Naive thymus-derived CD4-positive, alpha-beta T cell (primary cell): Measurements from ENCODE around the gene TGOLN2. TPM values are rescaled to one million over a fixed set of nuclear protein-coding genes. Genes with fewer than 3 reads are reported as not detected.
A peak's percentile ranks its signal among the peaks of the same experiment; 100 is the strongest.
"Not testable (repeated sequence)": the region's sequence is repeated elsewhere in the genome, so short reads cannot be mapped to it uniquely, and the experiment has no call there.

Experiments used
- ATAC-seq: fragments of 150-1000 bp; cut with Tn5 transposase; 2 replicates; pipeline ENCODE4 v1.10.0; 2021; ENCODE audit warnings: mild to moderate bottlenecking, moderate library complexity
- CTCF ChIA-PET: fragments of 350-600 bp; sonication (Branson Sonifier 250); formaldehyde crosslinking; loops from one replicate; lab custom pipeline; 2021; ENCODE audit warnings: antibody characterized with exemption; lab: Charles Lee
- POLR2A ChIA-PET: fragments of 350-600 bp; sonication (Branson Sonifier 250); formaldehyde crosslinking; loops from one replicate; lab custom pipeline; 2021; ENCODE audit warnings: antibody characterized with exemption, inconsistent platforms; lab: Charles Lee
- DNase-seq, 9 donors: peaks; one replicate each; pipeline versions ENCODE4 v3.0.0 to v3.0.0-alpha.2; 2020 to 2022; ENCODE audit warnings: mixed read lengths in 1 of 9
- H3K27ac ChIP-seq: one replicate; pipeline ENCODE4 v1.7.0; 2013; ENCODE audit warnings: mild to moderate bottlenecking, low read depth, low read length, moderate library complexity
- H3K27me3 ChIP-seq, 2 donors: one replicate each; pipeline ENCODE4 v1.7.0; 2013; ENCODE audit warnings: low read length in 2 of 2, mild to moderate bottlenecking in 2 of 2, moderate library complexity in 2 of 2; ENCODE audit not compliant: control insufficient read depth in 2 of 2, insufficient read depth in 2 of 2
- H3K36me3 ChIP-seq, 3 experiments: 1 replicate in 2 of 3; 2 replicates in 1 of 3; pipeline ENCODE4 v1.7.0; 2013; ENCODE audit warnings: low read length in 3 of 3, mild to moderate bottlenecking in 3 of 3, moderate library complexity in 1 of 3; ENCODE audit not compliant: insufficient read depth in 3 of 3, control insufficient read depth in 2 of 3
- H3K4me1 ChIP-seq, 2 donors: one replicate each; pipeline ENCODE4 v1.7.0; 2013; ENCODE audit warnings: low read length in 2 of 2, mild to moderate bottlenecking in 2 of 2, moderate library complexity in 1 of 2; ENCODE audit not compliant: control insufficient read depth in 2 of 2, insufficient read depth in 2 of 2
- H3K4me3 ChIP-seq: 2 replicates; pipeline ENCODE4 v1.7.0; 2013; ENCODE audit warnings: mild to moderate bottlenecking, low read length
- H3K9me3 ChIP-seq, 3 experiments: 1 replicate in 2 of 3; 2 replicates in 1 of 3; pipeline ENCODE4 v1.7.0; 2013; ENCODE audit warnings: low read length in 3 of 3; ENCODE audit not compliant: control insufficient read depth in 2 of 3
- H3K27ac Mint-ChIP-seq, 9 donors: one replicate each; pipeline ENCODE4 v1.8.0; 2020 to 2022; ENCODE audit warnings: mixed read lengths in 9 of 9, mild to moderate bottlenecking in 8 of 9, moderate library complexity in 5 of 9, inconsistent platforms in 2 of 9
- H3K27me3 Mint-ChIP-seq, 5 donors: one replicate each; pipeline ENCODE4 v1.8.0; 2021 to 2022; ENCODE audit warnings: mixed read lengths in 5 of 5, mild to moderate bottlenecking in 1 of 5
- H3K36me3 Mint-ChIP-seq, 5 donors: one replicate each; pipeline ENCODE4 v1.8.0; 2020 to 2022; ENCODE audit warnings: mixed read lengths in 5 of 5, mild to moderate bottlenecking in 3 of 5, inconsistent platforms in 1 of 5
- H3K4me1 Mint-ChIP-seq, 7 donors: one replicate each; pipeline ENCODE4 v1.8.0; 2020 to 2022; ENCODE audit warnings: mixed read lengths in 7 of 7, mild to moderate bottlenecking in 3 of 7, inconsistent platforms in 1 of 7
- H3K4me3 Mint-ChIP-seq, 10 donors: one replicate each; pipeline ENCODE4 v1.8.0; 2020 to 2022; ENCODE audit warnings: mild to moderate bottlenecking in 10 of 10, mixed read lengths in 10 of 10, moderate library complexity in 6 of 10, inconsistent platforms in 2 of 10
- H3K9me3 Mint-ChIP-seq, 11 donors: one replicate each; pipeline ENCODE4 v1.8.0; 2020 to 2022; ENCODE audit warnings: mixed read lengths in 11 of 11, mild to moderate bottlenecking in 4 of 11, inconsistent platforms in 1 of 11, moderate library complexity in 1 of 11
- intact Hi-C, 2 donors: fragments of 100-400 bp; cut with micrococcal nuclease; formaldehyde crosslinking; loops; one replicate each; pipeline ENCODE4 v1.15.1; 2023
- polyA plus RNA-seq, 2 donors: library from polyadenylated mRNA; unstranded; fragments of 300-500 nt; fragmentation: Illumina TruSeq; gene quantifications; one replicate each; pipeline ENCODE4 v1.2.3, GENCODE V29; 2021
- total RNA-seq, 6 experiments: library from RNA in 5 of 6; stranded (reverse) in 5 of 6; gene quantifications; 1 replicate in 5 of 6; 2 replicates in 1 of 6; pipeline ENCODE4 v1.2.3 and lab custom pipeline; 2021 to 2026

The TGOLN2 gene
- total and polyA plus RNA-seq, 7 experiments from 2014 or later = 75.7 to 200 (median 145) TPM

- no peak overlapping the region for H3K4me3 ChIP-seq
- no peaks in the 10 kb centered on the region for H3K9me3 ChIP-seq
- ATAC-seq = peak; percentile 64
- H3K36me3 ChIP-seq = peaks cover 25 to 80% (median 26%) of the 10 kb centered on the region in 3 experiments
- peaks cover 51 to 54% of the 10 kb centered on the region in 2 donors for H3K4me1 ChIP-seq
- Mint-ChIP-seq H3K4me1 (peaks cover 53 to 66% (median 61%) of the 10 kb centered on the region in 7 donors), H3K9me3 (no peaks in the 10 kb centered on the region), H3K27ac (peak overlapping the region in 8 of 9 donors; percentile 61 to 100 (median 90)), H3K36me3 (peaks cover 15 to 55% (median 48%) of the 10 kb centered on the region in 5 donors), H3K27me3 (no peaks in the 10 kb centered on the region), H3K4me3 (peak overlapping the region; percentile 13 to 100 (median 60))
- CTCF ChIA-PET = interaction anchor here (1.6 kb wide), 1 partner anchor 9 kb away, joined by 4 read pairs; no protein-coding TSS in a partner anchor
- POLR2A ChIA-PET = interaction anchor here (0.7 to 12.6 kb wide), 6 partner anchors 9 to 36 kb away, joined by 3 to 220 read pairs (median 8); partner anchors contain the start of genes ELMOD3, RETSAT and TGOLN2
- H3K27me3 ChIP-seq = no peaks in the 10 kb centered on the region
- H3K27ac ChIP-seq = peak overlapping the region; percentile 40
- DNase-seq = peak in 2 of 9 donors; percentile 33 to 37
- intact Hi-C loops = loop anchor here in 1 of 2 donors (1.0 kb wide), 1 partner anchor 8 kb away; no protein-coding TSS in a partner anchor
Observed at GRCh38 chr2:85318222-85319074, 9.3 kb downstream of the TGOLN2 start.

GRCh38 chr2:85315921-85316320 is 11.9 kb downstream of the TGOLN2 start:
- H3K27ac ChIP-seq, H3K27me3 ChIP-seq, ATAC-seq, intact Hi-C loops, H3K4me3 ChIP-seq, H3K9me3 ChIP-seq, H3K27me3 Mint-ChIP-seq, CTCF ChIA-PET, H3K9me3 Mint-ChIP-seq, DNase-seq, H3K4me3 Mint-ChIP-seq: not testable (repeated sequence)
- Histone ChIP-seq H3K4me1 (peaks cover 25 to 29% of the 10 kb centered on the region in 2 donors), H3K36me3 (peaks cover 5 to 57% (median 18%) of the 10 kb centered on the region in 3 experiments)
- Mint-ChIP-seq H3K27ac (peak overlapping the region in 2 of 9 donors; percentile 65 to 71), H3K4me1 (peaks cover 33 to 48% (median 37%) of the 10 kb centered on the region in 7 donors), H3K36me3 (peaks cover 15 to 40% (median 27%) of the 10 kb centered on the region in 5 donors)
- POLR2A ChIA-PET = interaction anchor here (12.6 kb wide), 1 partner anchor 9 kb away, joined by 220 read pairs; no protein-coding TSS in a partner anchor

DNA sequence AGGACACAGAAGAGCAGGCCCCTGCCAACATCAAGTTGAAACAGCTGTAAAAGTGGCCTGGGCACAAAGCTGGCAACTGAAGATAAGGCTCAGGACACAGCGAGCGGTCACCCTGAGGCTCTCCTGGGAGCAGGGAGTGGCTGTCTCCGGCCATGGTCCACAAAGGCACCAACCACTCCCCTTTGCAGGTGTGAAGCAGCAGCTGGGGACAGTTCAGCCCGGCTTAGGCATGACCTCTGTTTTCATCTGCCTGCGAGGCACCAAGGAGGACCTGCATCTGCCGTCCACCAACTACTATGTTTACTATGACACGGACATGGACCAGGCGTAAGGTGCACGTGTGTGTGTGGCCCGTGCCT is 12.9 kb downstream of the TGOLN2 start:
- ChIA-PET POLR2A (interaction anchor here (0.5 to 2.0 kb wide), 6 partner anchors 8 to 856 kb away, joined by 3 to 12 read pairs (median 4); partner anchors contain the start of genes ST3GAL5, SUCLG1 and TGOLN2), CTCF (no interaction called here)
- H3K4me3 Mint-ChIP-seq = no peak overlapping the region
- H3K27me3 ChIP-seq = no peaks in the 10 kb centered on the region
- intact Hi-C loops = no loop called here
- H3K9me3 Mint-ChIP-seq = no peaks in the 10 kb centered on the region
- peaks cover 5 to 32% (median 17%) of the 10 kb centered on the region in 5 donors for H3K36me3 Mint-ChIP-seq
- peaks cover 15 to 25% of the 10 kb centered on the region in 2 donors for H3K4me1 ChIP-seq
- no peak overlapping the region for H3K27ac ChIP-seq
- H3K27me3 Mint-ChIP-seq = no peaks in the 10 kb centered on the region
- no peak overlapping the region for H3K4me3 ChIP-seq
- ATAC-seq (no peak), DNase-seq (no peak)
- no peaks in the 10 kb centered on the region for H3K9me3 ChIP-seq
- peaks cover 27 to 46% (median 32%) of the 10 kb centered on the region in 7 donors for H3K4me1 Mint-ChIP-seq
- H3K36me3 ChIP-seq = peaks cover 0 to 47% (median 13%) of the 10 kb centered on the region in 3 experiments
- H3K27ac Mint-ChIP-seq = peak overlapping the region in 8 of 9 donors; percentile 3 to 71 (median 54)

GRCh38 chr2:85312404-85312803 is 15.4 kb downstream of the TGOLN2 start:
- H3K27me3 Mint-ChIP-seq = no peaks in the 10 kb centered on the region
- peaks cover 0 to 2% (median 0%) of the 10 kb centered on the region in 11 donors for H3K9me3 Mint-ChIP-seq
- ChIA-PET CTCF (interaction anchor here (1.9 kb wide), 1 partner anchor 12 kb away, joined by 12 read pairs; no protein-coding TSS in a partner anchor), POLR2A (interaction anchor here (0.5 to 2.0 kb wide), 7 partner anchors 11 to 836 kb away, joined by 3 to 8 read pairs (median 5); partner anchors contain the start of genes ELMOD3, RETSAT and TGOLN2)
- peaks cover 0 to 29% (median 8%) of the 10 kb centered on the region in 5 donors for H3K36me3 Mint-ChIP-seq
- no peak for DNase-seq
- peaks cover 27 to 46% (median 33%) of the 10 kb centered on the region in 7 donors for H3K4me1 Mint-ChIP-seq
- H3K27ac Mint-ChIP-seq = peak overlapping the region in 5 of 9 donors; percentile 32 to 74 (median 57)
- H3K4me3 Mint-ChIP-seq = no peak overlapping the region
- Histone ChIP-seq H3K9me3 (no peaks in the 10 kb centered on the region), H3K27me3 (no peaks in the 10 kb centered on the region), H3K36me3 (peaks cover 0 to 32% (median 5%) of the 10 kb centered on the region in 3 experiments), H3K27ac (no peak overlapping the region), H3K4me1 (peaks cover 11 to 29% of the 10 kb centered on the region in 2 donors), H3K4me3 (no peak overlapping the region)
- ATAC-seq = peak; percentile 25
- intact Hi-C loops = no loop called here

DNA sequence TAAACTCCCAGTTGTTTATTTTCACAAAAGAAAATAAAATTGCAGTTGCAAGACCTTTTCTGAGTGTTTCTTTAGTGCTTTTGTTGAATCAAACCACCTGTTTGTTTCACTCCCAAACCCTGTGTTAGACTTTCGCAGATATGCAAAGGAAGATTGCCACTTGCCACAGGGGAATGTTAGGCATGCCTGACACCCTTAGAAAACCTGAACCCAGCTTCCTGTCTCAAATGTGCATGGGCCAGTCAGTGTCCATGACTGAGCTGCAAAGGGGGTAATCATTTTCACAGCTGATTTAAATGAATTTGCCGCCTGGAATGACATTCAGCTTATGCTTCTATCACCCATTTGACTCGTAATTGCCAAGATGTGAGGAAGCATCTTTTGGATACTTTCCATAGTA is 17.5 kb downstream of the TGOLN2 start:
- DNase-seq (no peak), ATAC-seq (no peak)
- H3K4me1 Mint-ChIP-seq = peaks cover 21 to 59% (median 46%) of the 10 kb centered on the region in 7 donors
- POLR2A ChIA-PET = interaction anchor here (1.6 to 9.5 kb wide), 3 partner anchors 10 to 229 kb away, joined by 7 to 220 read pairs (median 8); partner anchors contain the start of genes MAT2A and TGOLN2
- peaks cover 11 to 31% of the 10 kb centered on the region in 2 donors for H3K4me1 ChIP-seq
- H3K36me3 Mint-ChIP-seq = peaks cover 0 to 21% (median 0%) of the 10 kb centered on the region in 5 donors
- no peaks in the 10 kb centered on the region for H3K9me3 ChIP-seq
- H3K27ac Mint-ChIP-seq = peak overlapping the region; percentile 58 to 98 (median 95)
- CTCF ChIA-PET = interaction anchor here (1.4 to 2.1 kb wide), 5 partner anchors 8 to 16 kb away, joined by 4 to 9 read pairs (median 7); no protein-coding TSS in a partner anchor
- peaks cover 0 to 1% (median 0%) of the 10 kb centered on the region in 5 donors for H3K27me3 Mint-ChIP-seq
- H3K36me3 ChIP-seq = peaks cover 0 to 18% (median 0%) of the 10 kb centered on the region in 3 experiments
- H3K9me3 Mint-ChIP-seq = peaks cover 0 to 2% (median 0%) of the 10 kb centered on the region in 11 donors
- peak overlapping the region; percentile 80 to 93 (median 86) for H3K4me3 Mint-ChIP-seq
- intact Hi-C loops = loop anchor here in 1 of 2 donors (1.0 kb wide), 2 partner anchors 10 to 17 kb away; partner anchors contain the start of gene TGOLN2
- no peak overlapping the region for H3K4me3 ChIP-seq
- no peaks in the 10 kb centered on the region for H3K27me3 ChIP-seq
- H3K27ac ChIP-seq = peak overlapping the region; percentile 67
